Keratinocyte (primary cell): ENCODE data around the gene CDC42EP1.

Experiments
- CTCF ChIP-seq, 3 experiments: IDR thresholded peaks in 1 of 3; conservative IDR thresholded peaks in 1 of 3; optimal IDR thresholded peaks in 1 of 3; 2 replicates in 2 of 3; 3 replicates in 1 of 3; pipeline versions ENCODE3 to v1.5.1; 2011; ENCODE audit warnings: low read length in 3 of 3, mild to moderate bottlenecking in 3 of 3, moderate library complexity in 2 of 3, control low read depth in 1 of 3, inconsistent platforms in 1 of 3; ENCODE audit not compliant: insufficient read depth in 2 of 3; ENCODE audit errors: extremely low read depth in 1 of 3
- EZH2 ChIP-seq: IDR thresholded peaks from one replicate; pipeline ENCODE4 v1.6.1; 2012; ENCODE audit warnings: inconsistent platforms, mild to moderate bottlenecking, low read length, moderate library complexity

DNA sequence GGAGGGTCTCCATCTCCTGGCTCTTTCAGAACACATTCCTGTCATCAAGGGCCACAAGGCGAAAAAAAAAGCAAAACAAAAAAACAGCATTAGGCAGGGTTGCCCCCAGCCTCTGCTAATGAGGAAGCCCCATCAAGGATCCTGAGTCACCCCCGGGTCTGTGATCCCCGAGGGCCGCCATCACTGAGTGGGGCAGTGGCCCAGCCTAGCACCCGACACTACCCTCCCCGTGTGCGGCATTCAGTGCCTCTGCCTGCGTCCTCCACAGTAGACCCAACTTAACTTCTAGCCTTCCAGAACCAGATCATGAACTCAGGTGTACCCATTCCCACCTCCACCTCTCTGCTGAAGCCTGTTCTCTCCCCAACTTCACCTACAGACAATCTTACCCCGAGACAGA, 6.6 kb upstream of the CDC42EP1 start:
- TF ChIP-seq EZH2 (no peak), CTCF (optimal IDR thresholded peaks at IDR 0.05 in 1 of 3, IDR thresholded peaks at IDR 0.05 in 1 of 3, conservative IDR thresholded peaks at IDR 0.05 in 1 of 3; ENCODE audit: extremely low read depth in 1 of 3, insufficient read depth in 2 of 3, low read length in 3 of 3) (no peak)
